HepG2 (cell line): ENCODE results near the gene RGS13. TPM values are rescaled to one million over a fixed set of nuclear protein-coding genes. Genes with fewer than 3 reads are reported as not detected.

Source experiments
- ATAC-seq: fragments of 200-7000 bp; cut with Tn5 transposase; 3 replicates; pipeline ENCODE4 v1.9.1; 2020; ENCODE audit warnings: mild to moderate bottlenecking, moderate library complexity
- BruUV-seq: library from RNA; stranded (reverse); fragments of 400-500 nt; replicated peaks from 2 replicates; lab custom pipeline; 2021; lab: Mats Ljungman, UMichigan
- CTCF ChIA-PET: fragments of 300-600 bp; formaldehyde crosslinking; extraction: SDS; loops from one replicate; lab custom pipeline; 2021; ENCODE audit warnings: low total read pairs, inconsistent platforms, low intra/inter-chr PET ratio; lab: Yijun Ruan, JAX
- POLR2A ChIA-PET: fragments of 350-600 bp; sonication (Branson Sonifier 250); formaldehyde crosslinking; loops from one replicate; lab custom pipeline; 2020; ENCODE audit warnings: antibody characterized with exemption, inconsistent platforms; lab: Yijun Ruan, JAX
- DNase-seq: peaks from one replicate; pipeline ENCODE4 v3.0.0-alpha.2; 2015; ENCODE audit warnings: low spot score
- FAIRE-seq: peaks from 3 replicates; lab custom pipeline; 2011; peaks lifted over from hg19 to GRCh38; lab: Jason Lieb, UNC
- H2AFZ ChIP-seq: one replicate; pipeline ENCODE4 v1.6.1; 2011; ENCODE audit warnings: low read length, inconsistent platforms
- H3K27ac ChIP-seq: fragments of 300-600 bp; 3 replicates; pipeline ENCODE4 v1.8.0; 2011; ENCODE audit warnings: mixed run types, mild to moderate bottlenecking, mixed read lengths, low read length, inconsistent platforms; ENCODE audit not compliant: insufficient read depth; ENCODE audit errors: extremely low read length
- H3K27me3 ChIP-seq, 2 experiments: fragments of 200-600 bp in 1 of 2; 2 replicates in 1 of 2; 3 replicates in 1 of 2; pipeline versions ENCODE4 v1.6.0 to v1.8.0; 2011; ENCODE audit warnings: low read length in 2 of 2, mild to moderate bottlenecking in 2 of 2, moderate library complexity in 2 of 2, inconsistent platforms in 1 of 2; ENCODE audit not compliant: insufficient read depth in 2 of 2, control insufficient read depth in 1 of 2
- H3K36me3 ChIP-seq, 2 experiments: fragments of 200-600 bp in 1 of 2; replicated peaks in 1 of 2; 2 replicates in 1 of 2; 3 replicates in 1 of 2; pipeline versions ENCODE4 v1.5.1 to v1.8.0; 2011; ENCODE audit warnings: low read length in 2 of 2, inconsistent platforms in 1 of 2; ENCODE audit not compliant: insufficient read depth in 2 of 2, control insufficient read depth in 1 of 2
- H3K4me1 ChIP-seq: 2 replicates; pipeline ENCODE4 v1.5.1; 2012; ENCODE audit warnings: low read length, inconsistent platforms; ENCODE audit not compliant: insufficient read depth
- H3K4me2 ChIP-seq: 2 replicates; pipeline ENCODE4 v1.6.0; 2011; ENCODE audit warnings: low read depth, low read length, inconsistent platforms
- H3K4me3 ChIP-seq, 3 experiments: fragments of 200-600 bp in 1 of 3; sonication (generic), shearing (Covaris generic) in 1 of 3; replicated peaks in 1 of 3; 2 replicates each; pipeline ENCODE4 v1.5.1; 2011 to 2016; ENCODE audit warnings: low read length in 3 of 3, inconsistent platforms in 2 of 3, low read depth in 2 of 3, mild to moderate bottlenecking in 2 of 3, control low read depth in 1 of 3, mixed read lengths in 1 of 3; ENCODE audit not compliant: insufficient read depth in 1 of 3
- H3K79me2 ChIP-seq: one replicate; pipeline ENCODE4 v1.6.1; 2011; ENCODE audit warnings: low read length, inconsistent platforms; ENCODE audit not compliant: insufficient read depth
- H3K9ac ChIP-seq: 2 replicates; pipeline ENCODE4 v1.6.0; 2011; ENCODE audit warnings: mild to moderate bottlenecking, low read depth, low read length, inconsistent platforms; ENCODE audit not compliant: insufficient read depth
- H3K9me3 ChIP-seq: 2 replicates; pipeline ENCODE4 v1.5.1; 2012; ENCODE audit warnings: mild to moderate bottlenecking, low read length
- H4K20me1 ChIP-seq: 2 replicates; pipeline ENCODE4 v1.6.0; 2011; ENCODE audit warnings: inconsistent platforms, mild to moderate bottlenecking, low read length, moderate library complexity; ENCODE audit not compliant: insufficient read depth
- ATAD3A ChIP-seq: sonication (generic); formaldehyde crosslinking; IDR thresholded peaks from 2 replicates; pipeline ENCODE4 v1.4.0; 2020; ENCODE audit warnings: missing genetic modification reagents
- EED ChIP-seq: sonication (generic); formaldehyde crosslinking; IDR thresholded peaks from 2 replicates; pipeline ENCODE4 v1.5.0; 2020; ENCODE audit warnings: mild to moderate bottlenecking, missing genetic modification reagents
- NFAT5 ChIP-seq: sonication (generic); formaldehyde crosslinking; IDR thresholded peaks from 2 replicates; pipeline ENCODE4 v1.4.0; 2020; ENCODE audit warnings: missing genetic modification reagents
- NONO ChIP-seq, 2 experiments: fragments of 450-650 bp in 1 of 2; sonication (generic) in 1 of 2; formaldehyde crosslinking in 1 of 2; IDR thresholded peaks in 1 of 2; conservative IDR thresholded peaks in 1 of 2; 2 replicates each; pipeline versions ENCODE4 v1.6.1 to v1.8.0; 2017 to 2022; ENCODE audit warnings: mild to moderate bottlenecking in 1 of 2, missing genetic modification reagents in 1 of 2, moderate library complexity in 1 of 2
- PHF8 ChIP-seq: sonication (generic); formaldehyde crosslinking; IDR thresholded peaks from 2 replicates; pipeline ENCODE4 v1.5.0; 2020; ENCODE audit warnings: missing genetic modification reagents
- SP1 ChIP-seq, 2 experiments: fragments of 450-650 bp in 1 of 2; sonication (generic) in 1 of 2; formaldehyde crosslinking in 1 of 2; IDR thresholded peaks; 2 replicates each; pipeline versions ENCODE4 v1.4.0 to v1.6.1; 2016 to 2020; ENCODE audit warnings: missing genetic modification reagents in 1 of 2
- ZNF260 ChIP-seq: sonication (generic); formaldehyde crosslinking; IDR thresholded peaks from 2 replicates; pipeline ENCODE4 v1.4.0; 2020; ENCODE audit warnings: missing genetic modification reagents, low read depth, mild to moderate bottlenecking, borderline replicate concordance
- ZNF747 ChIP-seq: sonication (generic); formaldehyde crosslinking; IDR thresholded peaks from 2 replicates; pipeline ENCODE4 v1.8.1; 2023; ENCODE audit warnings: missing genetic modification reagents, mild to moderate bottlenecking, borderline replicate concordance
- ZNF891 ChIP-seq: sonication (generic); formaldehyde crosslinking; IDR thresholded peaks from 2 replicates; pipeline ENCODE4 v1.5.0; 2020; ENCODE audit warnings: mild to moderate bottlenecking, missing genetic modification reagents
- WGBS: methylation state at CpG from one replicate; pipeline ENCODE4 v1.1.6; 2017; ENCODE audit warnings: low lambda C conversion rate; 5-methylcytosine and 5-hydroxymethylcytosine counted together
- in situ Hi-C: cut with HindIII; loops from 2 replicates; pipeline ENCODE4 v1.10.0; 2017; ENCODE audit warnings: low pct_unique_long_range_greater_than_20kb; ENCODE audit not compliant: extremely low pct_ligation_motif_present
- intact Hi-C: fragments of 100-400 bp; cut with micrococcal nuclease; formaldehyde crosslinking; loops from one replicate; pipeline ENCODE4 v1.10.0; 2022; ENCODE audit not compliant: unreplicated experiment
- polyA plus RNA-seq, 8 experiments: library from polyadenylated mRNA; depleted of rRNA in 3 of 8; stranded (reverse) in 7 of 8; unstranded in 1 of 8; fragments of >200 nt; fragmentation: Illumina TruSeq in 4 of 8; extraction: Trizol in 4 of 8; gene quantifications; 2 replicates each; pipeline versions ENCODE4 v1.2.1 to v1.2.3, GENCODE V29; 2011 to 2016; ENCODE audit warnings: low read depth in 4 of 8, missing spikeins in 1 of 8, mixed read lengths in 1 of 8; ENCODE audit not compliant: insufficient read depth in 1 of 8
- total RNA-seq, 5 experiments: library from RNA; depleted of rRNA; stranded (reverse); fragments of >200 nt; fragmentation: Illumina TruSeq; extraction: Trizol; gene quantifications; 2 replicates each; pipeline ENCODE4 v1.2.3, GENCODE V29; 2016; ENCODE audit warnings: low read depth in 1 of 5

Gene RGS13
- total and polyA plus RNA-seq, 2 of the 13 experiments (the other 11 are each of a cell fraction or from before 2014, with no cell fraction given), result not detected

- TF ChIP-seq NFAT5, result no peak
- TF ChIP-seq NONO (IDR thresholded peaks at IDR 0.05), result no peak
- no peak for TF ChIP-seq NONO (CRISPR knock-in tag; conservative IDR thresholded peaks at IDR 0.05)
- 0 out of 2 replicates have a peak, but pooled peaks have one; percentile 41 for TF ChIP-seq EED (CRISPR knock-in tag)
- TF ChIP-seq, all 625 proteins: peak for 39
Observed at GRCh38 chr1:192668409-192668983, 32.5 kb downstream of the RGS13 start (continued).

GRCh38 chr1:192669174-192669573, 33.2 kb downstream of the RGS13 start:
- Histone ChIP-seq H3K9ac (no peak overlapping the region), H4K20me1 (no peaks in the 10 kb centered on the region), H3K27me3 (no peaks in the 10 kb centered on the region; a peak in 1 of 5 replicates), H3K27ac (no peak overlapping the region), H2AFZ (no peak overlapping the region), H3K4me3 (no peak overlapping the region), H3K36me3 (no peaks in the 10 kb centered on the region), H3K79me2 (no peaks in the 10 kb centered on the region), H3K9me3 (no peaks in the 10 kb centered on the region), H3K4me2 (no peak overlapping the region), H3K4me1 (peaks cover 11% of the 10 kb centered on the region)
- intact Hi-C loops (no loop called here), in situ Hi-C loops (no loop called here)
- ATAC-seq (no peak), DNase-seq (no peak), FAIRE-seq (no peak)
- no TSS peak for BruUV-seq
- 56% methylated on average over 1 of the region's 1 CpG for WGBS
- no peak for TF ChIP-seq ATAD3A (CRISPR knock-in tag)
- no peak for TF ChIP-seq ZNF747 (CRISPR knock-in tag)
- no peak for TF ChIP-seq SP1 (IDR thresholded peaks at IDR 0.05)
- no peak for TF ChIP-seq SP1 (CRISPR knock-in tag; IDR thresholded peaks at IDR 0.05)
- no peak for TF ChIP-seq ZNF891 (CRISPR knock-in tag)
- no peak for TF ChIP-seq PHF8 (CRISPR knock-in tag)
- no peak for TF ChIP-seq ZNF260 (CRISPR knock-in tag)
- ChIA-PET CTCF (no interaction called here), POLR2A (interaction anchor here (1.1 kb wide), 1 partner anchor 29 kb away, joined by 3 read pairs; no protein-coding TSS in a partner anchor)
